NCI-H187 treated with DMSO at 0.1 percent for 48 hours (cell line): ENCODE measurements around the gene CFHR5.
"Not testable (repeated sequence)": the region's sequence is repeated elsewhere in the genome, so short reads cannot be mapped to it uniquely, and the experiment has no call there.

Source experiments
- DNase-seq: peaks from one replicate; lab custom pipeline; 2025; lab: John Stamatoyannopoulos, UW

Gene CFHR5

DNA sequence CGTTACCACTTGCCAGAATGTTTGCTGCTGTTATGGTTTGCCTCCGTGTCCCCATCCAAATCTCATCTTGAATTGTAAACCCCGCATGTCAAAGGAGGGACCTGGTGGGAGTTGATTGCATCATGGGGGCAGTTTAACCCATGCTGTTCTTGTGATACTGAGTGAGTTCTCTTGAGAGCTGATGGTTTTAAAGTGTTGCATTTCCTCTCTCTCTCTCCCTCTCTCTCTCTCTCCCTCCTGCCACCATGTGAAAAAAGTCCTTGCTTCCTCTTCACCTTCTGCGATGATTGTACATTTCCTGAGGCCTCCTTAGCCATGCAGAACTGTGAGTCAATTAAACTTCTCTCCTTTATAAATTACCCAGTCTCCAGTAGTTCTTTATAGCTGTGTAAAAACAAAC, 44.4 kb downstream of the CFHR5 start:
- DNase-seq, result no peak

GRCh38 chr1:197024460-197024859, 47.1 kb downstream of the CFHR5 start:
- DNase-seq, result no peak

DNA sequence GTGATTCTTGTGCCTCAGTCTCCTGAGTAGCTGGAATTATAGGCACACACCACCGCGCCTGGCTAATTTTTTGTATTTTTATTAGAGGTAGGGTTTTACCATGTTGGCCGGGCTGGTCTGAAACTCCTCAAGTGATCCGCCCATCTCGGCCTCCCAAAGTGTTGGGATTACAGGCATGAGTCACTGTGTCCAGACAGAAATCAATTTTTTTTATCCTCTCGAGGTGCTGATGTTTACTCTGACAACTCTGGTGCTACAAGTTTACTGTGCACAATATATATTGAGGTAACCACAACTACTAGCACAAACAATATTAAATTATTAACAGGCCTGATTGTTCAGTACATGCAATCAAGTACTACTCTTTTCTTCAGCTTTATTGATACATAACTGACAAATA, 50.0 kb downstream of the CFHR5 start:
- no peak for DNase-seq

- no peak for DNase-seq
Observed at GRCh38 chr1:197029749-197030148, 52.4 kb downstream of the CFHR5 start.

DNA sequence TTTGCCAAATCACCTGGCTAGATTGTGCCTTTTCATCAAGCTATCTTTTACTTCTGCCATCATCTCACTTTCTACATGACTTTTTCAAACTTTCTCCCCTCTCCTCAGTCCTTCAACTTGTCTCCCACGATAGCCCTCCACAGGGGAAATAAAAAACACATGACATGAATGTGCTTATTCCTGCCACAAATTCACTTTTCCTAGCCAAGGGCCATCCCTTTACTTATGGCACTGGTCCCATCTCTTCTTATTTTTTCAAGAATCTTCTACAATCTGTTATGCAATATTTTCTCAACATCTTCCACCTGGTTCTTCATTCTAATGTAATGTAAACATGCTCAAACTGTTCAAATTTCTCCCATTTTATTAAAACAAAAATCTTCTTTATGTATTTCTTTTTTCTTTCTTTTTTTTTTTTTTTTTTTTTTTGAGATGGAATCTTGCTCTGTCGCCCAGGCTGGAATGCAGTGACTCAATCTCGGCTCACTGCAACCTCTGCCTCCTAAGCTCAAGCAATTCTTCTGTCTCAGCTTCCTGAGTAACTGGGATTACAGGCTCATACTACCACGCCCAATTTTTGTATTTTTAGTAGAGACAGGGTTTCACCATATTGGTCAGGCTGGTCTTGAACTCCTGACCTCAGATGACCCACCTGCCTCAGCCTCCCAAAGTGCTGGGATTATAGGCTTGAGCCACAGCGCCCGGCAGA, 57.4 kb downstream of the CFHR5 start:
- not testable (repeated sequence) for DNase-seq

- DNase-seq, result no peak
Observed at GRCh38 chr1:197036861-197037260, 59.5 kb downstream of the CFHR5 start.

DNA sequence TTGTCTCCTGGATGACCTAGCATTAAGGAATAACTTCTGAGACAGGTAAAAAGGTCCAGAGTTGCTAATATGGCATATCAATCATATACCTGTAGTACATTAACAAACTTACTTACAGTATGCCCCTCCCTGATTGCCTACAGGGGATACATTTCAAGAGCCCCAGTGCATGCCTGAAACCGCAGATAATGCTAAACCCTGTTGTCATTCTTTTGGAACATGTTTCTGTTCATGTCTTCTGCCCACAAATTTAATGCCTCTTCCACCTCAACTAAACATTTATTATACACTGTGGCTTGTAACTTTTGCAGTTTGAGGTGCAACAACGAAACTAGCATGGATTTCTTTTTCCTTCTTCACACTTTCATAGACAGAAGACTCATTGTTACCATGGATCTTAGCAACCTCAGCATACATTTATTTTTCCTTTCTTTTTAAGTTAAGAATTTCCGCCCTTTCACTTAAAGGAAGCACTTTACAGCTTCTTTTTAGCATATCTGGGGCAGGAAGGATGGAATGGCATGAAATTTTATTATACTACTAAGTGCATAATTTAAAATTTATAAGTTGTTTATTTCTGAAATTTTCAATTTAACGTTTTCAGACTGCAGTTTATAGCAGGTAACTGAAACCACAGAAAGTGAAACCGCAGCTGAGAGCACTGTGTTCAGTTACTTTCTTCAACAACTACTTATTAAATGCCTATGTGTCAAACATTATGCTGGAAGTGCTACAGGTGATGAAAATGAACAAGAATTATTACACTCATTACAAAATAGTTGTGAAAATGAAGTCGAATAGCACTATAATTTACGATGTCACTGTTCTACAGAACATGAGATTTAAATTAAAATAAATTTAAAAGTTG, 64.4 kb downstream of the CFHR5 start:
- no peak for DNase-seq

DNA sequence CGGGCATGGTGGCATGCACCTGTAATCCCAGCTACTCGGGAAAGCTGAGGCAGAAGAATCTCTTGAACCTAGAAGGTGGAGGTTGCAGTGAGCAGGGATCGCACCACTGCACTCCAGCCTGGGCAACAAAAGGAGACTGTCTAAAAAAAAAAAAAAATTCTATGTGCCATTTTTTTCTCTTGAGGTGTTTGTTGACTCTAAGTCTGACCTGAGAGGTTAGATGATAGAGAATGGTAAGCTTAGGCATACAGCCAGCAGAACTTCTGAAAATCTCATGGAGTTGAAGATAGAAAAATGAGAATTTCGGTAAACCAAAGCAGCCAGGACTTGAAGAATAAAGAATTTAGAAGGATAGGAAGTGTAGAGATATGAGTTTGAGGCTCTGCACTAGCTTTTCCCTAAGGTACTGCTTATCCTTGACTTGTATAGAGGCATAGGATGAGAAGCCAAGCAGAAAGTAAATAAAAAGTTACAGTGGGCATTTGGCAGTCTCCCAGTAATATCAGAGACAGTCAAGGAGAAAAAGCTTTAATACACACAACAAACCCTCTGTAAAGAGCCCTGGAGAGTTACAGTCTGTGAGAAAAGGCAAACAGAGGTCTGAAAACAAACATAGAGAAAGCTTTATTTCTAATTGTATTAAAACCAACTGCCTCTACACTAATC, 65.5 kb downstream of the CFHR5 start:
- DNase-seq, result peak; percentile 55

DNA sequence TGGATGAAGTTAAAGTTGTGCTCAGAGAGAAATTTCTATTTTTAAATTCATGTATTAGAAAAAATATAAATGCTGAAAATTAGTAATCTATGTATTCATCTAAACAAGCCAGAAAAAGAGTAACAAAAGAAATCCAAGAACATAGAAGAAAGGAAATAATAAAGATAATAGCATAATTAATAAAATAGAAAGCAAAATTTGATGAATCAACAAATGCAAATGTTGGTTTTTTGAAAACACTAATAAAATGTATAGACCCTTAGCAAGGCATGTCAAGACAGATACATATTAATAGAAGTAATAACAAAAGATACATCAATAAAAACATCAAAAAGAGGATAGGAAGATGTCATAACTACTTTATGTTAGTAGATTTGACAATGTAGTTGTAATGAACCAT, 71.7 kb downstream of the CFHR5 start:
- no peak for DNase-seq
